Measurements from ENCODE around the gene UQCRQ.

UQCRQ gene

DNA sequence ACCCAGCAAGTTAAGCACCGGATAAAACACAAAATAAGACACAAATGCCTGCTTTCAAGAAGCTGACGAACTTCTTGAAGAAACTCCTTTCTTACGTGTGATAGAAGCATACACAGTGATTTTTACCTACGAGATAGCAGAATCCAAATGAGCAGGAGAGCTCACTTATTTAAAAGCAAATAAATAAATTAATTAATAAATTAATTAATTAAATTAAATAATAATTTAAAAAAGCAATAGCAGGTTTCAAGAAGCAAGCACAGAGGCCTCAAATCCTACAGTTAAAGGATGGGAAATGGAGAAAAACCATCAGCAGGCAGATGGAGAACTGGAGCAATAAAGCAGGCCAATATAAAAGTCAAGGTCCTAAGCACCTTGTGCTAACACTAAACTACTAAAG lies 24.4 kb downstream of the UQCRQ start:
- Histone ChIP-seq H3K4me3 (ENCODE audit: low read depth in 1 of 2, low read length in 1 of 2) (no peak overlapping the region), H3K4me1 (ENCODE audit: control insufficient read depth in 1 of 2, insufficient read depth in 1 of 2, low read depth in 1 of 2, low read length in 1 of 2) (no peaks in the 10 kb centered on the region), H3K36me3 (peaks cover 88% of the 10 kb centered on the region), H3K27me3 (no peaks in the 10 kb centered on the region), H3K27ac (no peak overlapping the region), H3K9me3 (no peaks in the 10 kb centered on the region)
- TF ChIP-seq CTCF (IDR thresholded peaks at IDR 0.05), result no peak

DNA sequence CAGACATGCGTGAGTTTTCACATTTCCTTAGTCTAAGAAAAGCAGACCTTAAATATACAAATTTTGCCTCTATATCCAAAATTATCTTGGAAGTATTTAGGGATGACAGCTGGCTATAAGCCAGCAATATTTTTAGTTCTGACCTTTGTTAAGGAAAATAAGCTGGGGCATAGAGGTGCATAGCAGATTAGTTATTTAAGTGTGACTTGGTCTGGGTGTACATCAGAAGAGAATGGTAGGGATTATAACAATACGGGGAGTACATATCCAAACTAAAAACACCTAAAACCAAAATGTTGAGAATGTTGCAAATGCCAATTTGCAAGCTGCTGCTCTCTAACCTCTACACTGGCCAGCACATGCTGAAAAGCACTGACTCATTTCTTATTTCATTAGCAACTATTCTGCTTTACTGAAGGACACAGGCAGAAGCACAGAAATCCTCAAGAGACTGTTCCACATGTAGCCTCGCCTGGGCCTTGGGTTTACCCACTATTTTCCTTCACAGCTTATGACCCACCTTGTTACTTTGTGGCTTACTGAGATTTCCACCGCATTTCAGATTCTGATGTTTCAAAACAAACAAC lies 29.4 kb downstream of the UQCRQ start:
- Histone ChIP-seq H3K9me3 (no peaks in the 10 kb centered on the region), H3K4me3 (ENCODE audit: low read depth in 1 of 2, low read length in 1 of 2) (no peak overlapping the region), H3K27ac (no peak overlapping the region), H3K4me1 (ENCODE audit: control insufficient read depth in 1 of 2, insufficient read depth in 1 of 2, low read depth in 1 of 2, low read length in 1 of 2) (no peaks in the 10 kb centered on the region), H3K36me3 (peaks cover 82% of the 10 kb centered on the region), H3K27me3 (no peaks in the 10 kb centered on the region)
- no peak for TF ChIP-seq CTCF (IDR thresholded peaks at IDR 0.05)

DNA sequence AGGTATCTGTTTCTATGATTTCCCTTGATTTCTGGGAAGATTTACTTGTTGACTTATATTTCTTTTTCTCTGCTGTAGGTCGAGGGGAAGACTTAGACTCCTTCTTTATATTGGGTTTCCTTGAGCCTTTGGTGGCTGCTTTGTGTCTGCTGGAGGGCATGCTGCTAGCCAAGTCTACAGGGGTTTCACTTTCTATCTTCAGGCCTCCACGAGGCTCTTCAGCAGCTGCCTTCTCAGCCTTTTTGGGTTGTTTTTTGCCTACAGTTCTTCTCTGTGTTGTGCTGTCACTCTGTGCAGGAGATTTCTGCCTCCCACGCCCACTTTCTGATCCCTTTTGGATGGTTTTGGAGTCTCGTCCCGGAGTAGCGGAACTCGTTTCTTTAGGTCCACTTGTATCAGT lies 30.2 kb downstream of the UQCRQ start:
- H3K27ac ChIP-seq, result no peak overlapping the region
- peaks cover 75% of the 10 kb centered on the region for H3K36me3 ChIP-seq
- no peaks in the 10 kb centered on the region for H3K27me3 ChIP-seq
- no peaks in the 10 kb centered on the region for H3K9me3 ChIP-seq
- no peaks in the 10 kb centered on the region for H3K4me1 ChIP-seq (ENCODE audit: control insufficient read depth in 1 of 2, insufficient read depth in 1 of 2, low read depth in 1 of 2, low read length in 1 of 2)
- no peak for TF ChIP-seq CTCF (IDR thresholded peaks at IDR 0.05)
- H3K4me3 ChIP-seq (ENCODE audit: low read depth in 1 of 2, low read length in 1 of 2), result no peak overlapping the region

- Histone ChIP-seq H3K27me3 (no peaks in the 10 kb centered on the region), H3K4me3 (ENCODE audit: low read depth in 1 of 2, low read length in 1 of 2) (no peak overlapping the region), H3K4me1 (ENCODE audit: control insufficient read depth in 1 of 2, insufficient read depth in 1 of 2, low read depth in 1 of 2, low read length in 1 of 2) (no peaks in the 10 kb centered on the region), H3K27ac (no peak overlapping the region), H3K9me3 (no peaks in the 10 kb centered on the region), H3K36me3 (peaks cover 71% of the 10 kb centered on the region)
- TF ChIP-seq CTCF (IDR thresholded peaks at IDR 0.05), result no peak
These were observed 31.7 kb downstream of the UQCRQ start for GRCh38 chr5:132898094-132898493.

- H3K9me3 ChIP-seq, result no peaks in the 10 kb centered on the region
- no peak overlapping the region for H3K27ac ChIP-seq
- H3K4me1 ChIP-seq (ENCODE audit: control insufficient read depth in 1 of 2, insufficient read depth in 1 of 2, low read depth in 1 of 2, low read length in 1 of 2), result peaks cover 6 to 9% of the 10 kb centered on the region in 2 experiments
- H3K27me3 ChIP-seq, result no peaks in the 10 kb centered on the region
- peaks cover 48% of the 10 kb centered on the region for H3K36me3 ChIP-seq
- no peak overlapping the region for H3K4me3 ChIP-seq (ENCODE audit: low read depth in 1 of 2, low read length in 1 of 2)
- TF ChIP-seq CTCF (IDR thresholded peaks at IDR 0.05), result no peak
These were observed 34.6 kb downstream of the UQCRQ start for GRCh38 chr5:132901036-132901435.

DNA sequence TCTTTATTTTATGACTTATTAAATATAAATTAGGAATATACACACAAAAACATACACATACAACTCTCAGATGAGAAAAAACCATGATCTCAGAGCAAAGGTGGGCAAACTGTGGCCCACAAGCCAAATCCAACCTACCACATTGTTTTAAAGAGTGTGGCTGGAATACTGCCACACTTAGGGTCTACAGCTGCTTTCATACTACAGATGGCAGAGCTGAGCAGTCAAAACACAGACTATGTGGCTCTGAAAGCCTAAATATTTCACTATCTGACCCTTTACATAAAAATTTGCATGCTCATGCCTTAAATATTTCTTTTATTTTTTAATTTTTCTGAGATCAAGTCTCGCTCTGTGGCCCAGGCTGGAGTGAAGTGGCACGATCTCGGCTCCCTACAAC lies 35.3 kb downstream of the UQCRQ start:
- peaks cover 6 to 15% of the 10 kb centered on the region in 2 experiments for H3K4me1 ChIP-seq (ENCODE audit: control insufficient read depth in 1 of 2, insufficient read depth in 1 of 2, low read depth in 1 of 2, low read length in 1 of 2)
- no peak overlapping the region for H3K4me3 ChIP-seq (ENCODE audit: low read depth in 1 of 2, low read length in 1 of 2)
- peaks cover 41% of the 10 kb centered on the region for H3K36me3 ChIP-seq
- no peaks in the 10 kb centered on the region for H3K9me3 ChIP-seq
- no peak overlapping the region for H3K27ac ChIP-seq
- no peak for TF ChIP-seq CTCF (IDR thresholded peaks at IDR 0.05)
- H3K27me3 ChIP-seq, result no peaks in the 10 kb centered on the region

All from neutrophil (primary cell).